DND-41 (cell line): ENCODE results near the gene IST1.

Experiments
- EZH2 ChIP-seq: IDR thresholded peaks from 3 replicates; pipeline ENCODE4 v1.6.1; 2012; ENCODE audit warnings: borderline replicate concordance, low read depth, mild to moderate bottlenecking, moderate library complexity, low read length, inconsistent platforms; ENCODE audit not compliant: severe bottlenecking
- TF ChIP-seq, protein P1 (sequence below): IDR thresholded peaks from 2 replicates; pipeline ENCODE4 v1.5.1; 2012; ENCODE audit warnings: borderline replicate concordance, low read length, moderate library complexity, mild to moderate bottlenecking; ENCODE audit not compliant: poor library complexity, severe bottlenecking; ENCODE audit errors: extremely low read depth

DNA sequence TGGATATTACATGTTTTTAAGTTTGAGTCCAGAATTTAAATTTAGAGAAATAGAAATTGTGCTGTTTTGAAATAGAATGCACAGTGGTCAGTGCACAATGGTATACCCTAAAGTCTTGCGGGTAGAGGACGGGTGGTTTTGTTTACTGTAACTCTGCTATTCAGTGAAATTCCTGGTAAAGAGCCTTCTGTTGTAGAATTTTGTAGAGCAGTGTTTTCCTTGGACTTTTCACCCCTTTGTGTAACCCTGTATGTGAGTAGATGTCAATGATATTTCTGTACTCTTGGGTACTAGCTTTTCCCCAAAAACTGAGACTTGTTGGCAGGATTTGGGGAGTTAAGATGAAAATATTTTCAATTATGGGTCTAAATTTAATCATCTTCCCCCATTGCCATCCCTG, 19.5 kb downstream of the IST1 start:
- TF ChIP-seq, protein P1, sequence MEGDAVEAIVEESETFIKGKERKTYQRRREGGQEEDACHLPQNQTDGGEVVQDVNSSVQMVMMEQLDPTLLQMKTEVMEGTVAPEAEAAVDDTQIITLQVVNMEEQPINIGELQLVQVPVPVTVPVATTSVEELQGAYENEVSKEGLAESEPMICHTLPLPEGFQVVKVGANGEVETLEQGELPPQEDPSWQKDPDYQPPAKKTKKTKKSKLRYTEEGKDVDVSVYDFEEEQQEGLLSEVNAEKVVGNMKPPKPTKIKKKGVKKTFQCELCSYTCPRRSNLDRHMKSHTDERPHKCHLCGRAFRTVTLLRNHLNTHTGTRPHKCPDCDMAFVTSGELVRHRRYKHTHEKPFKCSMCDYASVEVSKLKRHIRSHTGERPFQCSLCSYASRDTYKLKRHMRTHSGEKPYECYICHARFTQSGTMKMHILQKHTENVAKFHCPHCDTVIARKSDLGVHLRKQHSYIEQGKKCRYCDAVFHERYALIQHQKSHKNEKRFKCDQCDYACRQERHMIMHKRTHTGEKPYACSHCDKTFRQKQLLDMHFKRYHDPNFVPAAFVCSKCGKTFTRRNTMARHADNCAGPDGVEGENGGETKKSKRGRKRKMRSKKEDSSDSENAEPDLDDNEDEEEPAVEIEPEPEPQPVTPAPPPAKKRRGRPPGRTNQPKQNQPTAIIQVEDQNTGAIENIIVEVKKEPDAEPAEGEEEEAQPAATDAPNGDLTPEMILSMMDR: no peak
- TF ChIP-seq EZH2: no peak
